GM21619 (cell line): ENCODE results near the gene RBM38.
A peak's percentile ranks its signal among the peaks of the same experiment; 100 is the strongest.
"Not testable (repeated sequence)": the region's sequence is repeated elsewhere in the genome, so short reads cannot be mapped to it uniquely, and the experiment has no call there.

Experiments used
- ATAC-seq: cut with Tn5 transposase; IDR thresholded peaks from one replicate; pipeline ENCODE4 v1.9.1; 2021; ENCODE audit not compliant: unreplicated experiment

The RBM38 gene

GRCh38 chr20:57390604-57391438 lies at the start of gene RBM38:
Gene RBM38, plus strand, starts transcription at chr20:57391396. Its CDS starts 186 bp downstream, at chr20:57391582.
- ATAC-seq: peak; percentile 34

- ATAC-seq: no peak
These were observed 49.5 kb upstream of the RBM38 start for GRCh38 chr20:57341663-57342062.

DNA sequence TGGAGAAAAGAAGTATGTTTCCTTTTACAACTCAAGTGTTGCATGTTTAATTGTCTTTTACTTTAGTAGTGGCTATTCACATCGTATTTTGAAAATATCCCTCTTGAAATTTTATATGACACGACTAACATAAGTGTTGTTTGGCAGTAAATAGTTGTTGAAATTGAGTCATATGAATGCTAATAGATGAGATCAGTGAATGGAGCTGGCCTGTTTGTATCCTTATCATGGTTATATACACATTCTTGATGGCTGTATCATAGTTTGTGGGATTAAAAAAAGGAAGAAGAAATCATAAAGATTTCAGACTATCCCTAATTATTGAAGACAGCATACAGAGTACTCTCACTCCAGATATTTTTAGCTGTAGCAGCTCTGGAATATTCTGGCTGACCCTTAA lies 48.4 kb upstream of the RBM38 start:
- no peak for ATAC-seq

DNA sequence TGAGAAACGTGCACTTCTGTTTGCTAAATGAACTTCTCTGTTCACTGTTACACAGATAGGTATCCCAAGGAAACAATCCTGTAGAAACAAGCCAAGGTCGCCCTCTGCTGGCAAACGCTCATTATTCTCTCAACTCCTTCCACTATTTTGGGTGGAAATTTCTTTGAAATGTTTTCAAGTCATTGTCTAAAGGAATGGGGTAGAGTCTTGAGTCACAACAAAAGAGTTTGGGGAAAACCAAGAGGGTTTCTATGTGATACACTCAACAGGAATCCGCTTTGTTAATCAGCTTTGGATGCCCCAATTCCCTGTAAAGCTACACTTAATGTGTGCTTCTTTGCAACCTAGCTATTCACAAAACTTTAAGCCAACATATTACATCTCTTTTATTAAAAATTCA lies 44.7 kb upstream of the RBM38 start:
- ATAC-seq: no peak

DNA sequence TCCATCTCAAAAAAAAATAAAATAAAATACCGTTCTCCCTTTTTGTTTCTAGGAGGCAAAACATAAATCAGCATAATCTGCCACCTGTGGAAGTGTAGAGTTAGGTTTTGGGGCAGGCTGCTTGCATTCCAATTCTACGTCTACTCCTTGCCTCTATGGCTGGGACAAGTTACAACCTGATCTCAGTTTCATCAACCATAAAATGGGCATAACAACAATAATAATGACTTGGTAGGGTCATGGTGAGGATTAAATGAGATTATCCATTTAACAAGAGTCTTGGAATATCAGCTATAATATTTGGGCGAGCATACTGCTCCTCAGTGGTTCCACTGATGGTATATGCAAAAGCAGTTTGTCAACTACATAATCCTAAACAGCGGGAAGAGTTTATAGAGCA lies 43.8 kb upstream of the RBM38 start:
- no peak for ATAC-seq

GRCh38 chr20:57348200-57348921 lies 42.8 kb upstream of the RBM38 start:
- not testable (repeated sequence) for ATAC-seq

GRCh38 chr20:57348922-57349574 lies 42.1 kb upstream of the RBM38 start:
- ATAC-seq: not testable (repeated sequence)

DNA sequence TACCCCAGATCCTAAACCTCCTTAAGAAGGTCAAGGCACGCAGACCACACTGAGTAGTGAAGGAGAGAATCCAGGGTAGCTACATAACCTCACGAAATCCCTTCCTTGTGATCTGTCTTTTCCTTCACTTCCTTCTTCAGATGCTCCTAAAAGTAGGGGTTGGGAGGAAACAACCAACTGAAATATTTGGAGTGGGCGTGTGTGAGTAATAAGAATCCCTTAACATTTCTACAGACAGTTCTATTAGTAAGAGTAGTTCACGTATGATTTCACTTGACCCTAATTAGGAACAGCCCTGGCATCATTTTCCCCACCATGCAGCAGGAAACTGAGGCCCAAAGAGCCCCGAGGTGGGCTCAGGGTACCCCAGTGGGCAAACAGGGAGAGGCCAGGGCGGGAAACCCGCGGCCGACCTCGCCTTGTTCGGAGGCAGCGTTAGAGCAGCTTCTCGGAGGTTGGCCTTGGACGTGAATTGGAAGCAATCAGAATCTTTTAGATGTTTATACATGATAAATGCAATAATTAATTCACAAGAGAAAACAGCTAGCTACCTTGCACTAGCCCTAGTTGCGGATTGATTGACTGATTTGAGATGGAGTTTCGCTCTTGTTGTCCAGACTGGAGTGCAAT lies 41.0 kb upstream of the RBM38 start:
- ATAC-seq: no peak

- ATAC-seq: not testable (repeated sequence)
These were observed 40.5 kb upstream of the RBM38 start for GRCh38 chr20:57350726-57351041.

GRCh38 chr20:57351042-57351783 lies 40.0 kb upstream of the RBM38 start, which contains the start of gene RAE1:
Gene RAE1, plus strand, starts transcription at chr20:57351255. Its CDS starts 2,784 bp downstream, at chr20:57354039.
- ATAC-seq: peak; percentile 82

GRCh38 chr20:57352305-57352704 lies 38.9 kb upstream of the RBM38 start:
- ATAC-seq: no peak

- ATAC-seq: no peak
These were observed 37.8 kb upstream of the RBM38 start for GRCh38 chr20:57353351-57353750.

GRCh38 chr20:57361517-57361916 lies 29.7 kb upstream of the RBM38 start:
- ATAC-seq: no peak

DNA sequence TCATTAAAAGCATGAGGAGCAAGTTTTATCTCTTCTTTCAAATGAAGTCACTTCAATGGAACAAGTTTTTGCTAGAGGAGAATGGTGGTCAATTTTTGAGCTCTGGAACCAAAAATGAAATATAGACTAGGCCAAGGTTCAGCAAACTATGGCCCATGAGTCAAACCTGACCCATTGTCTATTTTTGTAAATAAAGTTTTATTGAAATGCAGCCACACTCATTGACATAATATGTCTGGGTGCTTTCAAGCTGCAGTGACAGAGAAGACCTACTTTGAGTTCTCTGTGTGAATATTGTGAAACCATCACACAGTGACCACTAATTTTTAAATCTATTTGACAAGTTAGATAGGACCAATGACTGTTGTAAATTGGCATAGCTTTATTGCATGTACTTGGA lies 26.7 kb upstream of the RBM38 start:
- ATAC-seq: no peak

- ATAC-seq: no peak
These were observed 21.6 kb upstream of the RBM38 start for GRCh38 chr20:57369596-57369995.

DNA sequence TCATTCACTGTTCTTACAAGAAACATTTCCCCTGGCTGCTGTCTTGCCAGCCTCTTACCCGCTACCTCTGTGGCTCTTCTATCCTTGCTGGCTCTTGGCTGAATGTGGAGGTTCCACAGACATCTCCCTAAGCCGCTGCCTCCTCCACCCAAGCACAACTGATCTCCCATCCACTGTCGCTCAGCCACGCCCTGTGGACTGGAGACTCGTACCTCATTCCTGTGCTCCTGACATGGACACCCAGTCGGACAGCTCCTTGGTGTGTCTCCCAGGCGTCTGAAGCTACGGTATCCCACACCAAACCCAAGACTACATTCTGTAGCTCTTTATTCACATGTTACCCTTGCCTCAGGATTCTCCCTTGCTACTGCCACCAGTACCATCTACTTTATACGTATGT lies 20.9 kb upstream of the RBM38 start:
- ATAC-seq: no peak

DNA sequence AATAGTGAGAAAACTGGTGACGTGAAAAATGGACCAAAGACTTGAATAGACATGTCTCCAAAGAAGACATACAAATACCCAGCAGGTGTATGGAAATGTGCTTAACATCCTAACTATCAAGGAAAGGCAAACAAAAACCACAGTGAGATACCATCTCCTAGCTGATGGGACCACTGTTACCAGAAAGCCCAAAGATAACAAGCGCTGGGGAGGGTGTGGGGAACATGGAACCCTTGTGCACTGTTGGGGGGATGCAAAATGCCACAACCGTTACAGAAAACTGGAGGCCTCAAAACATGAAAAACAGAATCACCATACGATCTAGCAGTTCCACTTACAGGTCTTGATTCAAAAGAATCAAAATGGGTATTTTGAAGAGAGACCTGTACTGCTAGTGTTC lies 19.8 kb upstream of the RBM38 start:
- no peak for ATAC-seq

GRCh38 chr20:57372157-57372556 lies 19.0 kb upstream of the RBM38 start:
- no peak for ATAC-seq

DNA sequence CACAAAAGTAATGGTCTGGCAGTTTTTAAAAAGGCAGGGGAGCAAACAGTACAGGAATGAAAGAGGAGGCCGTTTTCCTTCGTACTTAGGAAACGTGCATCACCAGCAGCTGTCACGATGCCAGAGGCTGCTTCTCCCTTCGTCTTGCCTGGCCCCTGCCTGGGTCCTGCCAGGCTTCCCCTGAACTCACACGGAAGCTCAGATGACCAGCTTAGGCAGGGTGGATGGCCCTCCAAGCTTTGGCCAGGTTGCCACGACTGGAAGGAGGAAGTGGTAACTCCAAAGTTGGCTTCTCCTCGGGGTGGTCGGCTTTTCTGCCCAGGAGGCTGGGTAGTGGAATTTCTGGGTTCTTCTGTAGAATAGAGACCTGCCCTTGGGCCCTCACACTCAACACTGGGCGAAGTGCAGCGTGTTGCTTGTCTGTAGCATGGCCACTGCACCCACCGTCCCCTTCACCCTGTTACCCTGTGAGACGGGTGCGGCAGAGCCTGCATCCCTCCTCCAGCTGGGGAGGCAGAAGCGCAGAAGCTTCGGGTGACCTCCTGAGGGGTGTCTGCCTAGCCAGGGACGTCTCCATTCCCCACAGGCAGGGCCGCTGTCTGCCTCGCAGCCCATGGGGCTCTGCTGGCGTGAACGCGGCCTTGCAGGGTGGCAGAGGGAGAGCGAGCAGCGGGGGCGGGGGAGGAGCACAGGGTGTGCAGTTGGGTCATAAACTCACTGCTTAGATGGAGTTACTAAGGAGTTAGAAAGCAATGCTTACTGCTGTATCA lies 18.4 kb upstream of the RBM38 start:
- no peak for ATAC-seq

GRCh38 chr20:57374343-57374930 lies 16.8 kb upstream of the RBM38 start:
- ATAC-seq: no peak
